HepG2 (cell line): ENCODE measurements around the gene TREM1. TPM values are rescaled to one million over a fixed set of nuclear protein-coding genes. Genes with fewer than 3 reads are reported as not detected.

Experiments used
- ATAC-seq: fragments of 200-7000 bp; cut with Tn5 transposase; 3 replicates; pipeline ENCODE4 v1.9.1; 2020; ENCODE audit warnings: mild to moderate bottlenecking, moderate library complexity
- BruUV-seq: library from RNA; stranded (reverse); fragments of 400-500 nt; replicated peaks from 2 replicates; lab custom pipeline; 2021; lab: Mats Ljungman, UMichigan
- CTCF ChIA-PET: fragments of 300-600 bp; formaldehyde crosslinking; extraction: SDS; loops from one replicate; lab custom pipeline; 2021; ENCODE audit warnings: low total read pairs, inconsistent platforms, low intra/inter-chr PET ratio; lab: Yijun Ruan, JAX
- POLR2A ChIA-PET: fragments of 350-600 bp; sonication (Branson Sonifier 250); formaldehyde crosslinking; loops from one replicate; lab custom pipeline; 2020; ENCODE audit warnings: antibody characterized with exemption, inconsistent platforms; lab: Yijun Ruan, JAX
- DNase-seq: peaks from one replicate; pipeline ENCODE4 v3.0.0-alpha.2; 2015; ENCODE audit warnings: low spot score
- FAIRE-seq: peaks from 3 replicates; lab custom pipeline; 2011; peaks lifted over from hg19 to GRCh38; lab: Jason Lieb, UNC
- H2AFZ ChIP-seq: one replicate; pipeline ENCODE4 v1.6.1; 2011; ENCODE audit warnings: low read length, inconsistent platforms
- H3K27ac ChIP-seq: fragments of 300-600 bp; 3 replicates; pipeline ENCODE4 v1.8.0; 2011; ENCODE audit warnings: mixed run types, mild to moderate bottlenecking, mixed read lengths, low read length, inconsistent platforms; ENCODE audit not compliant: insufficient read depth; ENCODE audit errors: extremely low read length
- H3K27me3 ChIP-seq, 2 experiments: fragments of 200-600 bp in 1 of 2; 2 replicates in 1 of 2; 3 replicates in 1 of 2; pipeline versions ENCODE4 v1.6.0 to v1.8.0; 2011; ENCODE audit warnings: low read length in 2 of 2, mild to moderate bottlenecking in 2 of 2, moderate library complexity in 2 of 2, inconsistent platforms in 1 of 2; ENCODE audit not compliant: insufficient read depth in 2 of 2, control insufficient read depth in 1 of 2
- H3K36me3 ChIP-seq, 2 experiments: fragments of 200-600 bp in 1 of 2; replicated peaks in 1 of 2; 2 replicates in 1 of 2; 3 replicates in 1 of 2; pipeline versions ENCODE4 v1.5.1 to v1.8.0; 2011; ENCODE audit warnings: low read length in 2 of 2, inconsistent platforms in 1 of 2; ENCODE audit not compliant: insufficient read depth in 2 of 2, control insufficient read depth in 1 of 2
- H3K4me1 ChIP-seq: 2 replicates; pipeline ENCODE4 v1.5.1; 2012; ENCODE audit warnings: low read length, inconsistent platforms; ENCODE audit not compliant: insufficient read depth
- H3K4me2 ChIP-seq: 2 replicates; pipeline ENCODE4 v1.6.0; 2011; ENCODE audit warnings: low read depth, low read length, inconsistent platforms
- H3K4me3 ChIP-seq, 3 experiments: fragments of 200-600 bp in 1 of 3; sonication (generic), shearing (Covaris generic) in 1 of 3; replicated peaks in 1 of 3; 2 replicates each; pipeline ENCODE4 v1.5.1; 2011 to 2016; ENCODE audit warnings: low read length in 3 of 3, inconsistent platforms in 2 of 3, low read depth in 2 of 3, mild to moderate bottlenecking in 2 of 3, control low read depth in 1 of 3, mixed read lengths in 1 of 3; ENCODE audit not compliant: insufficient read depth in 1 of 3
- H3K79me2 ChIP-seq: one replicate; pipeline ENCODE4 v1.6.1; 2011; ENCODE audit warnings: low read length, inconsistent platforms; ENCODE audit not compliant: insufficient read depth
- H3K9ac ChIP-seq: 2 replicates; pipeline ENCODE4 v1.6.0; 2011; ENCODE audit warnings: mild to moderate bottlenecking, low read depth, low read length, inconsistent platforms; ENCODE audit not compliant: insufficient read depth
- H3K9me3 ChIP-seq: 2 replicates; pipeline ENCODE4 v1.5.1; 2012; ENCODE audit warnings: mild to moderate bottlenecking, low read length
- H4K20me1 ChIP-seq: 2 replicates; pipeline ENCODE4 v1.6.0; 2011; ENCODE audit warnings: inconsistent platforms, mild to moderate bottlenecking, low read length, moderate library complexity; ENCODE audit not compliant: insufficient read depth
- ATF7-NPFF ChIP-seq: sonication (generic); formaldehyde crosslinking; IDR thresholded peaks from 2 replicates; pipeline ENCODE4 v1.8.1; 2023; ENCODE audit warnings: mild to moderate bottlenecking, low read depth, missing genetic modification reagents, moderate library complexity
- ELF4 ChIP-seq: sonication (generic); formaldehyde crosslinking; IDR thresholded peaks from 2 replicates; pipeline ENCODE4 v1.5.0; 2020; ENCODE audit warnings: missing genetic modification reagents, mild to moderate bottlenecking, moderate library complexity, borderline replicate concordance
- GPN1 ChIP-seq: sonication (generic); formaldehyde crosslinking; IDR thresholded peaks from 2 replicates; pipeline ENCODE4 v1.5.1; 2020; ENCODE audit warnings: missing genetic modification reagents, borderline replicate concordance
- KLF9 ChIP-seq: IDR thresholded peaks from 2 replicates; pipeline ENCODE4 v1.6.1; 2016; ENCODE audit warnings: low read depth
- ZNF292 ChIP-seq: sonication (generic); formaldehyde crosslinking; IDR thresholded peaks from 2 replicates; pipeline ENCODE4 v1.8.1; 2022; ENCODE audit warnings: mild to moderate bottlenecking, low read depth, missing genetic modification reagents, borderline replicate concordance
- WGBS: methylation state at CpG from one replicate; pipeline ENCODE4 v1.1.6; 2017; ENCODE audit warnings: low lambda C conversion rate; 5-methylcytosine and 5-hydroxymethylcytosine counted together
- in situ Hi-C: cut with HindIII; loops from 2 replicates; pipeline ENCODE4 v1.10.0; 2017; ENCODE audit warnings: low pct_unique_long_range_greater_than_20kb; ENCODE audit not compliant: extremely low pct_ligation_motif_present
- intact Hi-C: fragments of 100-400 bp; cut with micrococcal nuclease; formaldehyde crosslinking; loops from one replicate; pipeline ENCODE4 v1.10.0; 2022; ENCODE audit not compliant: unreplicated experiment
- polyA plus RNA-seq, 8 experiments: library from polyadenylated mRNA; depleted of rRNA in 3 of 8; stranded (reverse) in 7 of 8; unstranded in 1 of 8; fragments of >200 nt; fragmentation: Illumina TruSeq in 4 of 8; extraction: Trizol in 4 of 8; gene quantifications; 2 replicates each; pipeline versions ENCODE4 v1.2.1 to v1.2.3, GENCODE V29; 2011 to 2016; ENCODE audit warnings: low read depth in 4 of 8, missing spikeins in 1 of 8, mixed read lengths in 1 of 8; ENCODE audit not compliant: insufficient read depth in 1 of 8
- total RNA-seq, 5 experiments: library from RNA; depleted of rRNA; stranded (reverse); fragments of >200 nt; fragmentation: Illumina TruSeq; extraction: Trizol; gene quantifications; 2 replicates each; pipeline ENCODE4 v1.2.3, GENCODE V29; 2016; ENCODE audit warnings: low read depth in 1 of 5
- TF ChIP-seq, protein P1 (sequence below), 2 experiments: IDR thresholded peaks; 2 replicates each; pipeline ENCODE4 v1.6.1; 2011 to 2012; ENCODE audit warnings: low read length in 2 of 2, borderline replicate concordance in 1 of 2, low read depth in 1 of 2, mild to moderate bottlenecking in 1 of 2, moderate library complexity in 1 of 2
- TF ChIP-seq, protein P2 (sequence below), 2 experiments: sonication (generic) in 1 of 2; formaldehyde crosslinking in 1 of 2; IDR thresholded peaks; 2 replicates each; pipeline versions ENCODE4 v1.4.0 to v1.6.1; 2018 to 2020; ENCODE audit warnings: missing genetic modification reagents in 2 of 2, borderline replicate concordance in 1 of 2, low read depth in 1 of 2, mild to moderate bottlenecking in 1 of 2, missing biosample characterization in 1 of 2

TREM1 gene
- total and polyA plus RNA-seq, 2 of the 13 experiments (the other 11 are each of a cell fraction or from before 2014, with no cell fraction given) = 0.49 TPM; not detected in 1

GRCh38 chr6:41255638-41256246 is 30.7 kb downstream of the TREM1 start:
- POLR2A ChIA-PET = no interaction called here

More at GRCh38 chr6:41255638-41256246, 30.7 kb downstream of the TREM1 start:
- in situ Hi-C loops = no loop called here
- Histone ChIP-seq H3K9me3 (no peaks in the 10 kb centered on the region), H4K20me1 (no peaks in the 10 kb centered on the region), H3K79me2 (no peaks in the 10 kb centered on the region), H3K4me2 (no peak overlapping the region), H3K4me3 (no peak overlapping the region), H3K9ac (no peak overlapping the region), H3K4me1 (no peaks in the 10 kb centered on the region), H3K27me3 (no peaks in the 10 kb centered on the region), H2AFZ (no peak overlapping the region), H3K27ac (no peak overlapping the region), H3K36me3 (no peaks in the 10 kb centered on the region)
- CTCF ChIA-PET = no interaction called here
- TF ChIP-seq KLF9 (CRISPR knock-in tag) (no peak), GPN1 (CRISPR knock-in tag) (no peak), ELF4 (CRISPR knock-in tag) (no peak), ZNF292 (CRISPR knock-in tag) (no peak), ATF7-NPFF (CRISPR knock-in tag) (no peak)
- TF ChIP-seq, protein P1, sequence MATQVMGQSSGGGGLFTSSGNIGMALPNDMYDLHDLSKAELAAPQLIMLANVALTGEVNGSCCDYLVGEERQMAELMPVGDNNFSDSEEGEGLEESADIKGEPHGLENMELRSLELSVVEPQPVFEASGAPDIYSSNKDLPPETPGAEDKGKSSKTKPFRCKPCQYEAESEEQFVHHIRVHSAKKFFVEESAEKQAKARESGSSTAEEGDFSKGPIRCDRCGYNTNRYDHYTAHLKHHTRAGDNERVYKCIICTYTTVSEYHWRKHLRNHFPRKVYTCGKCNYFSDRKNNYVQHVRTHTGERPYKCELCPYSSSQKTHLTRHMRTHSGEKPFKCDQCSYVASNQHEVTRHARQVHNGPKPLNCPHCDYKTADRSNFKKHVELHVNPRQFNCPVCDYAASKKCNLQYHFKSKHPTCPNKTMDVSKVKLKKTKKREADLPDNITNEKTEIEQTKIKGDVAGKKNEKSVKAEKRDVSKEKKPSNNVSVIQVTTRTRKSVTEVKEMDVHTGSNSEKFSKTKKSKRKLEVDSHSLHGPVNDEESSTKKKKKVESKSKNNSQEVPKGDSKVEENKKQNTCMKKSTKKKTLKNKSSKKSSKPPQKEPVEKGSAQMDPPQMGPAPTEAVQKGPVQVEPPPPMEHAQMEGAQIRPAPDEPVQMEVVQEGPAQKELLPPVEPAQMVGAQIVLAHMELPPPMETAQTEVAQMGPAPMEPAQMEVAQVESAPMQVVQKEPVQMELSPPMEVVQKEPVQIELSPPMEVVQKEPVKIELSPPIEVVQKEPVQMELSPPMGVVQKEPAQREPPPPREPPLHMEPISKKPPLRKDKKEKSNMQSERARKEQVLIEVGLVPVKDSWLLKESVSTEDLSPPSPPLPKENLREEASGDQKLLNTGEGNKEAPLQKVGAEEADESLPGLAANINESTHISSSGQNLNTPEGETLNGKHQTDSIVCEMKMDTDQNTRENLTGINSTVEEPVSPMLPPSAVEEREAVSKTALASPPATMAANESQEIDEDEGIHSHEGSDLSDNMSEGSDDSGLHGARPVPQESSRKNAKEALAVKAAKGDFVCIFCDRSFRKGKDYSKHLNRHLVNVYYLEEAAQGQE (IDR thresholded peaks at IDR 0.05; ENCODE audit: borderline replicate concordance in 1 of 2, low read depth in 1 of 2, low read length in 2 of 2) = no peak
- TF ChIP-seq, protein P2, sequence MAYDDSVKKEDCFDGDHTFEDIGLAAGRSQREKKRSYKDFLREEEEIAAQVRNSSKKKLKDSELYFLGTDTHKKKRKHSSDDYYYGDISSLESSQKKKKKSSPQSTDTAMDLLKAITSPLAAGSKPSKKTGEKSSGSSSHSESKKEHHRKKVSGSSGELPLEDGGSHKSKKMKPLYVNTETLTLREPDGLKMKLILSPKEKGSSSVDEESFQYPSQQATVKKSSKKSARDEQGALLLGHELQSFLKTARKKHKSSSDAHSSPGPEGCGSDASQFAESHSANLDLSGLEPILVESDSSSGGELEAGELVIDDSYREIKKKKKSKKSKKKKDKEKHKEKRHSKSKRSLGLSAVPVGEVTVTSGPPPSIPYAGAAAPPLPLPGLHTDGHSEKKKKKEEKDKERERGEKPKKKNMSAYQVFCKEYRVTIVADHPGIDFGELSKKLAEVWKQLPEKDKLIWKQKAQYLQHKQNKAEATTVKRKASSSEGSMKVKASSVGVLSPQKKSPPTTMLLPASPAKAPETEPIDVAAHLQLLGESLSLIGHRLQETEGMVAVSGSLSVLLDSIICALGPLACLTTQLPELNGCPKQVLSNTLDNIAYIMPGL (CRISPR knock-in tag; IDR thresholded peaks at IDR 0.05; ENCODE audit: borderline replicate concordance in 1 of 2, low read depth in 1 of 2) = no peak
- intact Hi-C loops = no loop called here
- WGBS = 0% methylated on average over 5 of the region's 5 CpGs
- DNase-seq = no peak
- no TSS peak for BruUV-seq
- ATAC-seq = no peak
- no peak for FAIRE-seq
